ENCODE data around the gene ZC3H7B.
"Not testable (repeated sequence)": the region's sequence is repeated elsewhere in the genome, so short reads cannot be mapped to it uniquely, and the experiment has no call there.

The ZC3H7B gene

DNA sequence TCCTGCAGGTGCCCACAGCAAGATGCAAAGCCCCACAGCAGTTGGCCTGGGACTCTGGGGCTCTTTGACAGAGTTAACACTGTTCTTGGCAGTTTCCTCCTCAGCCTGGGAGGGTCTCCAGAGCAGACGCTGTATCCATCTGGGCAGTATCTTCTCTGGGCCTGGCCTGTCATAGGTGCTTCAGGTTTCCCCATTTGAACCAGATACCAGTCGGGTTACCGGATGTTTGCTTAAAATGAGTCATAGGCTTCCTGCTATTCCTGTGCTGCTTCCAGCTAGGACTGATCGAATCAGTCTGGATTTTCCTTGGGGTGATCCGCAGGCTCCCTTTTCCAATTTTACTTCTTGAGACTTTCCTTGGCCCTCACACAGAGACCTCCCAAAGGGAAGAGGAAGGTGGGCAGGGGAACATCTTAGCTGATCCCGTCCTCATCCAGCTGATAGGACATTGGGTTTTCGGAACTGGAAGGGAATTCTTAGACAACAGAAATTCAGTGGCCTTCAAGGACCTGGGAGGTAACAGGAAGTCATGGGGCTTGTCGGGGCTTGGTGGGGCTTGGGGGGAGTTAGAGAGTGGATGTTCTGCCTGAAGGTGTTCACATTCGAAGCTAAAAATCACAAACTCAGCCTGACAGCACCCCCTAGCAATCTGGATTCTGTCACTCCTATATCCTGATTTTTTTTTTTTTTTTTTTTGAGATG lies 12.9 kb upstream of the ZC3H7B start:
- DNase-seq = no peak

DNA sequence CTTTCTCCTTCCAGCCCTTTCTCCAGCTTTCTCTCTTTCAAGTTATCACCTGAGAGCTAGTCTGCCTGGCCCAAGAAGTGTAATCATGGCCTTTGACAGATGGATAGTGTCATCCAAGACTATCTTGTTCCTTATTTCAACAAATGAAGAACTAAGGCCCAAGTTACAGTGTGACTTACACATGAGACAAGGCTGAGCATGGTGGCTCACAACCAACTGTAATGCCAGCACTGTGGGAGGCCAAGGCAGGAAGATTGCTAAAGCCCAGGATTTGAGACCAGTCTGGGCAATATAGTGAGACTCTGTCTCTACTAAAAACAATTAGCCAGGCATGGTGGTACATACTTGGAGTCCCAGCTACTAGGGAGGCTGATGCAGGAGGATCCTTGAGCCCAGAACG lies 11.7 kb upstream of the ZC3H7B start:
- DNase-seq = no peak

DNA sequence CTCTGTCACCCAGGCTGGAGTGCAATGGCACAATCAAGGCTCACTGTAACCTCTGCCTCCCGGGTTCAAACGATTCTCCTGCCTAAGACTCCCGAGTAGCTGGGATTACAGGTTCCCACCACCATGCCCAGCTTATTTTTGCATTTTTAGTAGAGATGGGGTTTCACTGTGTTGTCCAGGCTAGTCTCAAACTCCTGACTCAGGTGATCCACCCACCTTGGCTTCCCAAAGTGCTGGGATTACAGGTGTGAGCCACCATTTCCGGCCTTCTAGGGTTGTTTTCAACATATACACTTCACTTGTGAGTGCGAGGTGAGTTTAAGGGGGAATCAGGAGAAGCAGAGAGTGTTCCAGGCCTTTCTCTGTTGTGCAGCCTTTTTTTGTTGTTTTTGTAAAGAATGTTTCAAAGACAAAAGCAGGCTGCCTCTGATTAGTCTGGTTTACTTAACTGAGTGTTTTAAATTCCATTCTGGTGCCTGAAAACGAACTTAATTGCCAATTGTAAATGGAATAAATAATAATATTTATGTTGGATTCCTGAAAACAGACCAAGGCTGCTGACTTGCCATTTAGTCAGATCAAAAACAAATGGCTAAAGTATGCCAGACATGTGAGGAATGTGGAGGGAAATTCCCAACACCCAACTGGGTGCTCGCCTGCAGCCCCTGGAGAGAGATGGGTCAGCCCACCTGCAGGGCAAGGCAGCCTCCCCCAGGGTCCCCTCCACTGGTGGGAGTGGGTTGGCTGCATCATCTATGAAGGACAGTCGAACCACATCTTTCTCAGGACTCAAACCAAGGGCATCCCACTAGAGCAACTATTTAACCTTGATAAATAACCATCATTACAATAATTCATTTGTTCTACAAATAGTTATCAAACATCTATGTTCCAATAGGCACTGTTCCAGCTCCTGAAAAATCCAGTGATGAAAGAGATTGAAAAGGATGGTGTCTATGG lies 10.8 kb upstream of the ZC3H7B start:
- no peak for DNase-seq

DNA sequence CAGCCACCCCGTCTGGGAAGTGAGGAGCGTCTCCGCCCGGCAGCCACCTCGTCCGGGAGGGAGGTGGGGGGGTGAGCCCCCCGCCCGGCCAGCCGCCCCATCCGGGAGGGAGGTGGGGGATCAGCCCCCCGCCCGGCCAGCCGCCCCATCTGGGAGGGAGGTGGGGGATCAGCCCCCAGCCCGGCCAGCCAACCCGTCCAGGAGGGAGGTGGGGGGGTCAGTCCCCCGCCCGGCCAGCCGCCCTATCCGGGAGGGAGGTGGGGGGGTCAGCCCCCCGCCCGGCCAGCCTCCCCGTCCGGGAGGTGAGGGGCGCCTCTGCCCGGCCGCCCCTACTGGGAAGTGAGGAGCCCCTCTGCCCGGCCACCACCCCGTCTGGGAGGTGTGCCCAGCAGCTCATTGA lies 6.5 kb upstream of the ZC3H7B start:
- not testable (repeated sequence) for DNase-seq

DNA sequence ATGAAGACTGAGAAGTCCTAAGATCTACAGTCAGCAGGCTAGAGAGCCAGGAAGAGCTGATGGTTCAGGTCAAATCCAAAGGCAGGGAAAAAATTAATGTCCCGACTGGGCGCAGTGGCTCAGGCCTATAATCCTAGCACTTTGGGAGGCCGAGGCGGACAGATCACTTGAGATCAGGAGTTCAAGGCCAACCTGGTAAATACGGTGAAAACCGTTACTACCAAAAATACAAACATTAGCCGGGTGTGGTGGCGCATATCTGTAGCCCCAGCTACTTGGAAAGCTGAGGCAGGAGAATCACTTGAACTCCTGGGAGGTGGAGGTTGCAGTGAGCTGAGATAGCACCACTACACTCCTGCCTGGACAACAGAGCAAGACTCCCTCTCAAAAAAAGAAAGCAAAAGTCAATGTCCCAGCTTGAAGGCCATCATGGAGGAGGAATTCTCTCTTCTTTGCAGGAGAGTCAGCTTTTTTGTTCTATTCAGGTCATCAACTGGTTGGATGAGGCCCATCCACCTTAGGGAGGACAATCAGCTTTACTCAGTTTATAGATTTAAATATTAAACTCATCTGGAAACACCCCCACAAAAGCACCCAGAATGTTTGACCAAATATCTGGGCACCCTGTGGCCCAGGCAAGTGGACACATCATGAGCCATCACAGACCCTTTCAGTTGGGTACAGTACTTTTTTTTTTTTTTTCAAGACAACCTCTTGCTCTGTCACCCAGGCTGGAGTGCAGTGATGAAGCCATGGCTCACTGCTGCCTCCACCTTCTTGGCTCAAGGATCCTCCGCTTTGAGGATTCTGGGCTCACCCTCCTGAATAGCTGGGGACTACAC lies 4.3 kb upstream of the ZC3H7B start:
- DNase-seq = no peak

DNA sequence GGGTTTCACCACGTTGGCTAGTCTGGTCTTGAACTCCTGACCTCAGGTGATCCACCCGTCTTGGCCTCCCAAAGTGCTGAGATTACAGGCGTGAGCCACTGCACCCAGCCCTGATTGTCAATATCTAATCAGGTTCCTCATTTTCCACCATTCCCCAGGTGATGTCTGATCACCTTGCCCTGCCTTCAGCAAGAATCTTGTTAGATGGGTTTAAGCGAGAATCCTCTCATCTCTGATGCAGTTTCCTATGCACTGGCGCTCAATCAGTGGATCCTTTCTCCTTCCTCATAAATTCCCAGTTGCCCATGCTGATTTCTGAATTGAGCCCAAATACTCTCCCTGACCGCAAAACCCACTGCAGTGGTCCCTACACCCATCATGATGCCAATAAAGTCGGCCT lies 664 bp upstream of the ZC3H7B start:
- DNase-seq = no peak

DNA sequence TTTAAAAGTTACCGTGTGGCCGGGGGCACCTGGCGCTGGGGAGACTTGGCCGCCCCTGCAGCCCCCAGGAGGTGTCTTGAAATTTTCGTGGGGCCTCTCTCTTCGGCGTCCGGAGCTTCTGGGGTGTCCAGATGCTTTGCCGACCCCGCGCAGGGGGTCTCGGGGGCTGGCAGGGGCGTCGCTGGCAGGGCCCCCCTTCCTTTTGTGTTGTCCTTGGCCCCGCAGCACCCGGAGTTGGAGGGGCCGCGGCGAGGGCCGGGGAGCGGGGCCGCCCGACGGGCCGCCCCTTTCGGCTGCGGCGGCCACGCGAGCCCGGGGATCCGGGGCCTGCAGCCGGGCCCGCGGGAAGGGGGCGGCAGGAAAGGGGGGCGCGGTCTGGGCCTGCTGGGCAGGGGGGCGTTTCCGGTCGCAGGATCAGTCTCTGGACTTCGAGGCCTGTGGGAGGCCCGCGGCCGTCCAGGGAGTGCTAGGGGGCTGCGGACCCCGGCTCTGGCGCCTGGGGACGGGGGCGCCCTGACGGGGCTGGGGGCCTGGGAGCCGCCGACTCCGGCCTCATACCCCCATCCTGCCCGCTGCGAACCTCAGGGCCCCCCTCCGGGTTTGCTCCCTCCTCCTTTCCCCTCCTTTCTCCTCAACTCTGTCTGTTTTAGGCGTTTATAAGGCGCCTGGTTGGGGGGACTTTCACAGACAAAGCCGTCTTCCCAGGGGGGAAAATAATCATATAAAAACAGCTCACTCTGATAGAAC lies 869 bp downstream of the ZC3H7B start:
- DNase-seq = no peak

GRCh38 chr22:41302811-41303210 lies 1.5 kb downstream of the ZC3H7B start:
- no peak for DNase-seq

GRCh38 chr22:41305646-41306045 lies 4.3 kb downstream of the ZC3H7B start:
- no peak for DNase-seq

DNA sequence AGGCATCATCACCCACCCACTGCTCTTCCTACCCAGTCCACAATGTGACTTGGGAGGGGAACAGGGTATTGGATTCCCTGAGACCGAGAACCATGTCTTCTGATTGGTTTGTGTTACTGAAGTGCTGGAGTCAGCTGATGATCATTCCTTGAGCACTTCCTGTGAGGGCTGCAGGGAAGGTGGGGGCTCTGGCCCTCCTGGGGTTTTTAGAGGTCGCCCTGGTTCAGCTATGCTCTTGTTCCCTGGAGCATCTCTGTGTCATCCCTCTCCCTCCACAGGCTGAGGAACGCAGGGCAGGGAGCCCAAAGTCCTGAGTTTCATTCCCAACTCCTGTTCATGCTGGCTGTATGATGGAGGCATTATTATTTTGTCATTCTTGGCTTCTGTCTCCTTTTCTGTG lies 6.7 kb downstream of the ZC3H7B start:
- no peak for DNase-seq

DNA sequence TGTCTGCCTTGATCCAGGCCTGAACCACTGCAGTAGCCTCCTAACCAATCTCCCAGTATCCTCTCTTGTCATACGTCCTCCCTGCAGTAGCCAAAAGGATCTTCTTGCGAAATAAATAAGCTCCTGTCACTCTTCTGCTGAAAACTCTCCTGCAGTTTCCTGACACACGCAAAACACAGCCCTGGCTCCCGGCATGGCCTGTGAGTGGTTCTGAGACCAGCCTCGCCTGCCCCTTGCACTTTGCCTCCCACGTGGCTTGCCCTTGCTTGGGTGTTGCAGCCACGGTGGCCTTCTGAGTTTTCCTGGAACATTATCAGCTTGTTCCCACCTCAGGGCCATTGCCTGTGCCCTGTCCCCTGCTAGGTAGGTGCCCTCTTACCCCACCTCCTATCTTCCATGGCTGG lies 7.2 kb downstream of the ZC3H7B start:
- DNase-seq = no peak

DNA sequence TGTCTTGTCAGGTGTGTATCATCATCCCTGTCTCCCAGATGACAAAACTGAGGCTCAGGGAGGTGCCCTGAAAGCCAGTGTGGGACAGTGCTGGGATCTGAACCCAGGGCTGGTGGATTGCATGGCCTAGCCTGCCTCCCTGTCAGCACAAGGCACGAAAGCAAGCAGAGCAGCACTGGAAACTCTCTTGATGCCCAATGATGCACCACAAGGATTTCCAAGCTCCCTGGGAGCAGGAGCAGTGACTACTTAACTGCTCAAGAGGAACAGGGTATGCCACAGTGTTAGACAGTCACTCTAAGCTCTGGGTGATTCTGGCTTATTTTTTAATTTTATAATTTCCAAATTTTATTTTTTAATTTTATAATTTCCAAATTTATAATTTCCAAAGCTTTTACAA lies 9.0 kb downstream of the ZC3H7B start:
- DNase-seq = no peak

DNA sequence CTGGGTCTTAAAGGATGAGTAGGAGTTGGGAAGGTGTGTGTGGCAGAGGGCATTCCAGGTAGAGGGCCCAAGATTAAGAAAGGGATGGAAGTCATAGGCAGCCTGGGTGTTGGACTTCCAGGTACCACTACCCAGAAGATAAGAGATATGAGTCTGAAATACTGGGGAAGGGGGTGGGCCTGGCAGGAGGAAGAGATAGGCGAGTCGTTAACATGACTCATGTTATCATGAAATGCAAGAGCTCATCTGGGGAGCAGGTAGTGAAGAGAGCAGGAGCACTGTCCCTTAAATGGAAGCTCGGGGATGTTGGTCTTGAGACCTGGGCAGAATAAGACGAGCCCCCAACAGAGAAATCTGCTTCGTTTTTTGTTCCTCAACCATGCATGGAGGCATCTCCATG lies 10.2 kb downstream of the ZC3H7B start:
- no peak for DNase-seq

DNA sequence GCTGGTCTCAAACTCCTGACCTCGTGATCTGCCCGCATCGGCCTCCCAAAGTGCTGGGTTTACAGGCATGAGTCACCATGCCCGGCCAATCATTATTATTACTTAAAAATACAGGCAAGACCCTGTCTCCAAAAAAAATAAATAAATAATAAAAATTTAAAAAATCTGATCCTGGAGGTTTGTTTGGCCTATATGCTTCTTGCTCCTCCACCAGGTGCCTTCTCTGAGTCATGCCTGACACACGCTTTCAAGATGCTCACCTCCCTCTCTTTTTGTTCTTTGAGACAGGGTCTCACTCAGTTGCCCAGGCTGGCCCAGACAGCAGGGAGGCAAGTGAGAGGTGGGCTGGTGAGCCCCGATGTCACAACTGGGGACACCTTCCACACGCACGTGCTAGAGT lies 13.5 kb downstream of the ZC3H7B start:
- no peak for DNase-seq

DNA sequence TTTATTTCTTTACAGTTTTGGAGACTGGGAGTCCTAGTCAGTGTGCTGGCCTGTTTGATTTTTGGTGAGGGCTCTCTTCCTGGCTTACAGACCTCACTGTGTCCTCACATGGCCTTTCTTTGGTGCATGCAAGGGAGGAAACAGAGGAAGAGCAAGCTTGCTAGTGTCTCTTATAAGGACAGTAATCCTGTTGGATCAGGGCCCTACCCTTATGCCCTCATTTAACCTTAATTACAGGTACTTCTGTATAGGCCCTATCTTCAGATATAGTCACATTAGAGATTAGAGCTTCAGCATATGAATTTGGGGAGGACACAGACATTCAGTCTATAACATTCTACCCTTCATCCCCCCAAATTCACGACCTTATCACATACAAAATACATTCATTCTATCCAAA lies 14.3 kb downstream of the ZC3H7B start:
- DNase-seq = no peak

DNA sequence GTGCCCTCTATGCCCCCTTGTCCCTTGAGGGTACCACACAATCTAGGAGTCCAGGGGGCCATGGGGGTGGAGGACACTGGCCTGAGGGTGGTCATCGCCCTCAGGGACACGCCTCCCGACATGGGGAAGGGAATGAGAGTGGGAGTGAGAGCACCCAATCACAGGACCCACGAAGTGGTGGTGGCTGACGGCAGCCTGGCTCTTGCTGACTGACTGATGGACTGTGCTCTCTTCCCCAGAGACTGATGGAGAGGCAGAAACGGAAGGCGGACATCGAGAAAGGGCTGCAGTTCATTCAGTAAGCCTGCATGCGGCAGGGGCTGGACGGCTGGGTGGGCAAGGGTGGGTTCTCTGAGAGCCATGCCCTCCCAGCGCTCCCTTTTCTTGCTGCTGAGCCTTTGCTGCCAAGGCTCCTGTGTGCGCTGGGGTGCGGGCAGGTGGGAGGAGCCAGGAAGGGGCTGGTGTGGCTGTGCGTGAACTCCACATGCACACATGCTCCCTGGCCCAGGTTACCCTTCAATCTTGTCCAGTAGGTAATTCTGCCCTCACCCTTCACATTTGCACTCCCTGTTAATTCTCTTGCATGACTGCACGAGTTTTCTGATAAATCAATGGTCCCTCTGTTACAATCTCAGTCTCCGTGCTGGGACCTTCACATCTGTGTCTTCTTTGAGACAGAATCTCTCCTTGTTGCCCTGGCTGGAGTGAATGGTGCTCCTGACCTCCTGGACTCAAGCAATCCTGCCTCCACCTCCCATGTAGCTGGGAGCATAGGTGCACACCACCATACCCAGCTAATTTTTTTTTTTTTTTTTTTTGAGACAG lies 19.3 kb downstream of the ZC3H7B start:
- DNase-seq = no peak

GRCh38 chr22:41324821-41325528 lies 23.6 kb downstream of the ZC3H7B start:
- no peak for DNase-seq

GRCh38 chr22:41327124-41327523 lies 25.8 kb downstream of the ZC3H7B start:
- no peak for DNase-seq

DNA sequence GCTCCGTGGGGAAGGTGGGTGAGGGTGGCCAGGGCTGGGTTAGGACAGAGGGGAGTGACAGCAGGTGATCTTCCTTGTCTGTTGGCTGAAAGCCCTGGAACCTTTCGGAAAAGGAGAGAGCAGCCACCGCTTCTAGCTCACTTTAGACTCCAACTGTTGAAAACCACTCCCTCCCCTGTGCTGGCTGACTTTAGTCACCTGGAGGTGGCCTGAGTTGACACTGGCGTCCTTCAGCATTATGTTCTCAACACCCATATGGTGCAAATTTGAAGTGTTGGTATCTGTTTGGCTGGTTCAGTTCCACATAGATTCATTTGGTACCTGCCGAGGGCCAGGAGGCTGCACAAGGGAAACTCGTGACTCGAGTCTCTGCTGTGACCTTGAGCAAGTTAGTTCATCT lies 28.8 kb downstream of the ZC3H7B start:
- DNase-seq = no peak

DNA sequence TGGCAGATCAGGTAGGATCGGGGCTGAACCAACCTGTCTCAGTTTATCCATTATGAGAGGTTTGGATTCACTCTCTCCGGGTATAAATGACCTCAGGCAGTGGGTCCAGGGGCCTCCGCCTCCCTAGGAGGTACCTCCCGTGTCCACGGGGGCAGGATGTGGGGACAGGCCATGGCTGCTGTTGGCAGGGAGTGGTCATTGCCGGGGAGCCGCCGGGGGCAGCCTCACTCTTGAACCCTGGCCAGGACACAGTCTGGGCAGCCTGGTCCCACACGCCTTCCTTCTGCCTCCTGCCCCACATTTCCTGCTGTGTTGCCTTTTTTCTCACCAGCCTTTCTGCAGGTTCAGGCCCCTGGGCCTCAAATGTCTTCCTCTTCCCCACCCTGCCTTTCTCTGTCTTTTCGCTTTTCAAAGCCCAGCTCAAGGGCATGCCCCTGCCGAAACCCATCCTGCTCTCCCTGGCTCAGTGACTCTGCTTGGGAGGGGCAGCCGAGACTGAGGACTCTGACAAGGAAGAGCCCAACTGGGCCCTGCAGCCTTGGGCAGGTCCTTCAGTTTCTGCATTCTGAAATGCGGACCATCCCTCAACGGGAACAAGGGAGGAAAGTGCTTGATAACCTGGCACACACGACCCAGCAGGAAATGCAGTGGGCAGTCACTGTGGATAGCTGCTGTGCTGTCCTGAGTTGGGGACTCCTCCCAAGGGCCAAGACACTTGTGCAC lies 31.1 kb downstream of the ZC3H7B start:
- no peak for DNase-seq
